Body of pancreas (tissue), 4 donors: Measurements from ENCODE around the gene TMEM271.

Experiments
- CTCF ChIP-seq, 7 experiments: fragments of 450-650 bp in 4 of 7; fragments of 200-600 bp in 3 of 7; sonication (generic) in 3 of 7; IDR thresholded peaks; one replicate each; pipeline ENCODE4 v1.5.1; 2016 to 2019; ENCODE audit warnings: antibody characterized with exemption in 7 of 7
- POLR2A ChIP-seq, 3 donors: fragments of 450-650 bp; IDR thresholded peaks; one replicate each; pipeline ENCODE4 v1.6.1; 2016; ENCODE audit warnings: antibody characterized with exemption in 3 of 3, mild to moderate bottlenecking in 2 of 3

GRCh38 chr4:600166-600565, 24.1 kb upstream of the TMEM271 start:
- TF ChIP-seq CTCF (IDR thresholded peaks at IDR 0.05) (no peak), POLR2A (IDR thresholded peaks at IDR 0.05) (no peak)
